H1 (cell line): ENCODE measurements around the gene SIRT3.

Experiments used
- ASH2L ChIP-seq: fragments of 200-600, 300-600 bp; sonication (generic); IDR thresholded peaks from one replicate; pipeline ENCODE4 v1.7.1; 2017; ENCODE audit warnings: low read length
- ATF3 ChIP-seq: IDR thresholded peaks from 2 replicates; pipeline ENCODE4 v1.6.1; 2011; ENCODE audit warnings: low read depth, mild to moderate bottlenecking, low read length; ENCODE audit not compliant: insufficient read depth
- BCL11A ChIP-seq, 2 experiments: IDR thresholded peaks; one replicate each; pipeline ENCODE4 v1.6.1; 2011; ENCODE audit warnings: low read depth in 2 of 2, low read length in 2 of 2, mild to moderate bottlenecking in 2 of 2
- CEBPB ChIP-seq: IDR thresholded peaks from 2 replicates; pipeline ENCODE4 v1.6.1; 2012; ENCODE audit warnings: low read depth, low read length
- CTCF ChIP-seq, 3 experiments: IDR thresholded peaks; 1 replicate in 2 of 3; 2 replicates in 1 of 3; pipeline versions ENCODE4 v1.5.1 to v1.6.1; 2011; ENCODE audit warnings: low read length in 3 of 3, mild to moderate bottlenecking in 3 of 3, inconsistent platforms in 2 of 3, low read depth in 1 of 3, moderate library complexity in 1 of 3; ENCODE audit not compliant: insufficient read depth in 1 of 3; ENCODE audit errors: control extremely low read depth in 1 of 3
- EGR1 ChIP-seq: IDR thresholded peaks from 2 replicates; pipeline ENCODE4 v1.6.1; 2011; ENCODE audit warnings: low read depth, low read length, borderline replicate concordance
- EZH2 ChIP-seq: fragments of 200-600 bp; sonication (generic); IDR thresholded peaks from 2 replicates; pipeline ENCODE4 v1.7.1; 2012; ENCODE audit warnings: low read depth, mild to moderate bottlenecking, moderate library complexity, low read length, inconsistent platforms; ENCODE audit not compliant: severe bottlenecking
- MAX ChIP-seq: IDR thresholded peaks from 2 replicates; pipeline ENCODE4 v1.6.1; 2012; ENCODE audit warnings: inconsistent platforms
- POLR2A ChIP-seq, 2 experiments: IDR thresholded peaks; 1 replicate in 1 of 2; 2 replicates in 1 of 2; pipeline ENCODE4 v1.6.1; 2011; ENCODE audit warnings: low read depth in 2 of 2, low read length in 2 of 2, mild to moderate bottlenecking in 2 of 2; ENCODE audit errors: control extremely low read depth in 1 of 2
- POLR2AphosphoS5 ChIP-seq: IDR thresholded peaks from 2 replicates; pipeline ENCODE4 v1.6.1; 2011; ENCODE audit warnings: low read depth, low read length
- RBBP5 ChIP-seq: IDR thresholded peaks from 2 replicates; pipeline ENCODE4 v1.7.1; 2012; ENCODE audit warnings: low read depth, mild to moderate bottlenecking, inconsistent platforms, low read length, moderate library complexity, borderline replicate concordance
- SIN3A ChIP-seq, 2 experiments: IDR thresholded peaks in 1 of 2; conservative IDR thresholded peaks in 1 of 2; 2 replicates each; pipeline ENCODE4 v1.6.1; 2011 to 2012; ENCODE audit warnings: low read length in 2 of 2, improper control_type of control experiment in 1 of 2, low read depth in 1 of 2, mild to moderate bottlenecking in 1 of 2
- TCF12 ChIP-seq: IDR thresholded peaks from 2 replicates; pipeline ENCODE4 v1.6.1; 2011; ENCODE audit warnings: low read depth, mild to moderate bottlenecking, low read length

DNA sequence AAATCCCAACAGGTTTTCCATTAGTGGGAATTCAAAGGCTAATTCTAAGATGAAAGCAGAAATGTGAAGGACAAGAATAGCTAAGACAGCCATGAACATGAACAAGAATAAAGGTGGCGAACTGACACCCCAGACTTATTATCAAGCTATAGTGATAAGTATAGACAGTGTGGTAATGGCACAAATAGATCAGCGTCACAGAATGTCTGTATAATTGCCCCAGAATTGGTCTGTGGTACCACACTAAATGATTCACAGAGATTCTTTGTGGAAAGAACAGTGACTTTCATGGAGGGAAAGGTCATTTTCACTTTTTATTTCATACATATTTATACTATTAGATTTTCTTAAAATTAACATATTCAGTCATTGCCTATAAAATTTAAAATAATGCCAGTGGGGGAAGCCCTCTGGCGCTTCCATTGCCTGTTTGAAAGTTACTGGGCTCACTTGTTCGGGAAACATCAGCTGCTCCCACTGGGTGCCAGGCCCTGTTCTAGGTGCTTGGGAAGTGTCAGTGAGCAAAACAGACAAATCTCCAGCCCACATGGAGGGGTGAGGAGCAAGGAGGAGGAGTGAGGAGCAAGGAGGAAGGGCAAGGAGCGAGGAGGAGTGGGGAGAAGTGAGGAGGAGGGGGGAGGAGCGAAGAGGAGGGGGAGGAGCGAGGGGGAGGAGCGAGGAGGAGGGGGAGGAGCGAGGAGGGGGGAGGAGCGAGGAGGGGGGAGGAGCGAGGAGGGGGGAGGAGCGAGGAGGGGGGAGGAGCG lies 30.7 kb upstream of the SIRT3 start:
- TF ChIP-seq EGR1: no peak
- no peak for TF ChIP-seq CTCF (IDR thresholded peaks at IDR 0.05; ENCODE audit: control extremely low read depth in 1 of 3, insufficient read depth in 1 of 3, low read depth in 1 of 3, low read length in 3 of 3)
- TF ChIP-seq BCL11A (IDR thresholded peaks at IDR 0.05; ENCODE audit: low read depth in 2 of 2, low read length in 2 of 2): no peak
- no peak for TF ChIP-seq POLR2A (IDR thresholded peaks at IDR 0.05; ENCODE audit: control extremely low read depth in 1 of 2, low read depth in 2 of 2, low read length in 2 of 2)
- TF ChIP-seq POLR2AphosphoS5: no peak
- TF ChIP-seq CEBPB: no peak
- TF ChIP-seq EZH2: no peak
- no peak for TF ChIP-seq ASH2L
- TF ChIP-seq RBBP5: no peak
- no peak for TF ChIP-seq TCF12
- no peak for TF ChIP-seq MAX
- TF ChIP-seq ATF3: no peak
- no peak for TF ChIP-seq SIN3A (conservative IDR thresholded peaks at IDR 0.05 in 1 of 2, IDR thresholded peaks at IDR 0.05 in 1 of 2; ENCODE audit: low read depth in 1 of 2, low read length in 2 of 2)
